Activated T-helper 1 cell treated with Interleukin-2 at 50 U/mL for 16 hours (primary cell): ENCODE data around the gene PPP1R14C.
"Not testable (repeated sequence)": the region's sequence is repeated elsewhere in the genome, so short reads cannot be mapped to it uniquely, and the experiment has no call there.

Experiments used
- DNase-seq: peaks from one replicate; pipeline ENCODE4 v3.0.0-alpha.2; 2020; ENCODE audit warnings: low read depth

Gene PPP1R14C

DNA sequence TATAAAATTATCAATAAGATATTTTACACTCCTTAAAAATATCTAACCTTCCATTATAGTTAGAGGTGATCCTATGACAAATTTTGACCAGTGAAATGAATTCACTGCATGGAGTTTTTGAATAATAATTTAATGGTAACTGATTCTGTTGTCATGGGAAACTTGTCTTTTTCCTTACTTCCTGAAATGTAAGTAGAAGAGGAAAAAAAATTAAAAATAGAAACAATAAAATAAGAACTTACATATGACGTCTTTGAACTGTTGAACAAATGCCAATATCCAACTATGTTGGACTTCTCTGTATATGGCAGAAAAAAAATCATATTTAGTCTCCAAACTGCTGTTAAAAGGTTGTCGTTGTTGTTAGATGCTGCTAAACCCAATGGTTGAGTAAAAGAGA lies 26.3 kb downstream of the PPP1R14C start:
- no peak for DNase-seq

- DNase-seq: no peak
These were observed 26.8 kb downstream of the PPP1R14C start for GRCh38 chr6:150169609-150170008.

DNA sequence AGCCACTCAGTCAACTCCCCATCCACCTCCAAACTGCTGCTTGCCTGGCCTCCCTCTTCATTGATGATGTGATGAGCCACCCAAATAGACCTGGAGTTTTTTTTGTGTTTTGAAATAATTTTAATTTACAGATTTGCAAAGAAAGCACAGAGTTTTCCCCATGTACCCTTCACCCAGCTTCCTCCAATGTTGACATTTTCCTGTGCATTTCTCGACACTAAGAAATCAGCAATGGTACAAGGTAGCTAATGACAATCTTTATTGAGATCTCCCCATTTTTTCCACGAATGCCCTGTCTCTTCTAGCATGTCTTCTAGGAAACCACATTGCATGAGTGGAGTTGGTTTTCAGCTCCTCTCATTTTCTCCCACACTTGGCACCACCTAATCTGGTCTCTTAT lies 30.1 kb downstream of the PPP1R14C start:
- no peak for DNase-seq

DNA sequence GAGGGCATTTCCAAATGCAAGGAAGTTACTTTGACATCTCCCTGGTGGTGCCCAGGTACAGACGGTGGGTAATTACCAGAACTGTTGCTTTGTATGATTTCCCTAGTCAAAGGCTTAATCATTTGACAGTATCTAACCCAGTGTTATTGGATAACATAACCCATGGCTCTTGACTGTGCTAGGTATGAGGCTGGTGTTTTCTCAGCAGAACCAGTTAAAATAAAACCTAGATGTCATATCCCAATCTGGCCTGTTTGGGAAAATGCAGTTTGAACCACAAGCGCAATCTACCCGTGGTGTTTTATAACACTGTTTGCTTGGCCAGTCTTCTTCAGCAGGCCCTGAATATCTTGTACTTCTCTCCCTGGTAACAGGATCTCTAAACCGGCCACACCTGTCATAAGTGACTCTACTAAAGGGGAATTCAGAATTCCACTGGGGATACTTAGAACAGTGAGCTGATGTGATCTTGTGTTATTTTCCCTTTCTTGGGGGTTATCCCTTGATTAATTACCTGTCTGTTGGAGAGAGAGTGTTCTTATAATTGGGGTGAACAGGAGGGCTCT lies 32.8 kb downstream of the PPP1R14C start:
- no peak for DNase-seq

DNA sequence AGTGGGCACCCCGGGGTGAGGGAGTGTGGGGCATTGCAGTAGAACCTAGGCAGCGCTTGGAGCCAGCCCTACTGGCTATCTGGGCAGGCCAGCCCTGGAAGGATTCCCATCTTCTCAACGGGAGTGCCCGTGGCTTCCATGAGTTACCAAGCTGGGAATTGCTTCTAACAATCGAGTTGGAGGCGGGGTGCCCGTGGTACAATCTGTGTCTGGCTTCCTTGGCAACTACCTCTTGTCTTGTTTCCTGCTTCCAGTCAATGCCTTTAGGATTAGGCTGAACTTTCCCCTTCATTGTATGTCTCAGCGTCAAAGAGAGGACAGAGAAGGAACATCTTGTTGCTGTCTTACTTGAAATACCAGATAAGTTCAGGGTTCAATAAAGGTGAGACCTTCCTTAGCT lies 33.3 kb downstream of the PPP1R14C start:
- no peak for DNase-seq

GRCh38 chr6:150176659-150177058 lies 33.8 kb downstream of the PPP1R14C start:
- DNase-seq: no peak

DNA sequence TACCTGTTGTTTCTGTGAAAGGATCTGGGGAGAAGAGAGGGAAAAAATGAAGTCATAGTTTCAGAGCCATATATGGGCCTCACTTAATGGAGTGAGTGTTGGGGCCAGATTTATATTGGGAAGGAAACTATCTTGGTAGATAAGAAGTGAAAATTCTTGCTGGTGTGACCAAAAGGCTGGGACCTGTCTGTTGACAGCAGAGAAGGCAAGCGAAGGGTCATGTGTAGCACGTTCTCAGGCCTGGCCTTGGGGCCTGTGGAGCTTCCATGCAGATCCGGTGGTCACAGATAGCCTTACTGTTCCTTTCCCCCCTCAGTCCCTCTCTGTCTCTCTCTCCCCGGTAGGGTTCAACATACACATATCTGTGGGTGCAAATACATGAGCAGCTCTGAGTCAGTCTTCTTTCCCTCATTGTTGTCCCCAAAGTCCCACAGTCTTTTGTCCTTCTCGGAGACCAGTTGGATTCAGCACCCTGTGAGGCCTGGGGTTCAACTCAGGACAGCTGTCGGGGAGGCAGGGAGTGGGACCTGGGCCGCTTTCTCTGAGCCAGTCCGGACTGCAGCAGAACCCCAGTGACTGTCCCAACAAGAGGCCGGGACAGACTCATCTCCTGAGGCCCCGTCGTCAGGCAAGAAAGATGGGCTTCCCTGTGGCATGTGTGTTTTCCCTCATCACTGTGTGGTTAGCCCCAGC lies 34.6 kb downstream of the PPP1R14C start:
- no peak for DNase-seq

- DNase-seq: no peak
These were observed 35.2 kb downstream of the PPP1R14C start for GRCh38 chr6:150177952-150178520.

DNA sequence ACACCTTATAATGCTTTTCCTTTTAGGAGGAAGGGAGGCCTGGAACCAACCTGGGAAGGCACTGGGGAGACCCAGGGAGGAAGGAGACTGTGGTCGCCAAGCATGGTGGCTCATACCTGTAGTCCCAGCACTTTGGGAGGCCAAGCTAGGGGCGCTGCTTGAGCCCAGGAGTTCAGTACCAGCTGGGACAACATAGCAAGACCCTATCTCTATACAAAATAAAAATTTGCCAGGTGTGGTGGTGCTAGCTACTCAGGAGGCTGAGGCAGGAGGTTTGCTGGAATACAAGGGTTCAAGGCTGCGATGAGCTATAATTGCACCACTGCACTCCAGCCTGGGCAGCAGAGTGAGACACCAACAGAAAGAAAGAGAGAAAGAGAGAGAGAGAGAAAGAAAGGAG lies 36.2 kb downstream of the PPP1R14C start:
- no peak for DNase-seq

- DNase-seq: not testable (repeated sequence)
These were observed 37.1 kb downstream of the PPP1R14C start for GRCh38 chr6:150179907-150180424.

DNA sequence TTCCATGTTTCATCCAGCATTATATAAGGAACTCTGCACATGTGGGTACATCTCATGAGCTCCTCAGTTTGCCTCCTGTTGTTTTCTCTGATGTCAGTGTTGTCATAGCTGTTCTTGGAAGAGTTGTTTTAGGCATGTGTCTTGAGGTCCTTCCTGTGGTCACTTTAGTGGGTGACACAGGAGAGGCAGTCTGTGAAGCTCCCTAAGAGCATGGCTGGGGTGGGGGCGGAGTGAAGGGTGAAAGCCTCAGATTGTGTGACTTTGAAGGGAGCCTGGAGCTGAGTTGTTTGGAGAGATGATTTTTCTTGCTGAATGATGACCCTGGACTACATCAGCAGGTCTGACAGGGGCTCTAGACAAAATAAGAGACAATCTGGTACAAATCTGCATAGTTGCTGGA lies 37.7 kb downstream of the PPP1R14C start:
- no peak for DNase-seq

GRCh38 chr6:150182460-150183078 lies 39.7 kb downstream of the PPP1R14C start:
- DNase-seq: no peak

DNA sequence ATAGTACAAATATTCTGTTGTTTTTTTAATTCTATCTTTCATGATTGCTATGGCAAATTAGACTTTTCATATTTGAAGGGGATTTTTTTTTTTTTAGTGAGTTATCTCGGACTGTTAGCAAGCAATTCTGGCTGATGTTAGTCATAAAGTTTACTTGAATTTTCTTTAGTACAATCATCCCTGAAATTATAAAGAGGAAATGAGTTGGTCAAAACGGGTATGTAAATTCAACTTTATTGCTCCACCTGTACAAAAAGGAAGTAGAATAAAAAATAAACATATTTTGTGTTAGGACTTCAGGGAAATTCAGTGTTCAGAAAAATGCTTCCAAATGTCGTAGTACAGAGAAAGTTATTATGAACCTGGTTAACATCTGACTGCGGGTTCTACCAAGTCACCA lies 40.3 kb downstream of the PPP1R14C start:
- DNase-seq: no peak

GRCh38 chr6:150183966-150184365 lies 41.1 kb downstream of the PPP1R14C start:
- DNase-seq: no peak

GRCh38 chr6:150184850-150185731 lies 42.2 kb downstream of the PPP1R14C start:
- no peak for DNase-seq

- no peak for DNase-seq
These were observed 42.9 kb downstream of the PPP1R14C start for GRCh38 chr6:150185732-150186117.

- DNase-seq: no peak
These were observed 43.5 kb downstream of the PPP1R14C start for GRCh38 chr6:150186129-150186898.

- DNase-seq: not testable (repeated sequence)
These were observed 44.6 kb downstream of the PPP1R14C start for GRCh38 chr6:150187433-150187832.

DNA sequence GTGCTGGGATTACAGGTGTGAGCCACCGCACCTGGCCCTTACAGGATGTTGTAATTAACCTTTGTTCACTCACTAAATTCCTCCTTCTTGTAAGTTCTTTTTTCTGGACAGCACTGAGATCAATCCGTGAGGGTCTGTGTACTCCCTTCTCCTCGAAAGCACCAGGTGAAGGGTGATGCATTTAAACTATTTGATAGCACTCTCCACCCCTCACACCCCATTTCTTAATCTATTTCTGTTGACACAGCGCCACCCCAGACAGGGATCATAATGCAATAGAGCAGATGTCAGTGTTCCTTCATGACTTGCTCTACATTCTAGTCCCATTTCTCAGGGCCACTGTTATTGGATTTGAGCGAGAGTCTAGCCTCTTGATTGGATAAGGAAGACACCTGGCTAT lies 46.3 kb downstream of the PPP1R14C start:
- DNase-seq: no peak

DNA sequence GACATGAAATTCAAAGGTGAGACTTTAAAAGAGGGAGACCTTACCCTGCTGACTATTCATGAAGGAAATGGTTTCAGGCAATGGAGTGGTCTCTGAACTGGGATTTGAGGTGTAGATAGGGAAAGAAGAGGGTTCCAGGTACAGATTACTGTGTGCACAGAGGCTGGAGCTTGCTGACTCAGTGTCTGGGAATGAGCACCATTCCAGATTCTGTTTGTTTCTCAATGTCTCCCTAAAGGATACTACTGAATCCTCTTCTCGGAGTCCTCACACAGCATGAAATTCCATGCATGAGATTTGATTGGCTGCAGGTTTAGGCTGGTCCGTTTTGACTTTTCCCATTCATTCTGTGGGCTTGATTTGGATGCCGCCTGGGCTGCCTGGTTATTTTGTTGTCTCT lies 49.0 kb downstream of the PPP1R14C start:
- DNase-seq: no peak

GRCh38 chr6:150194195-150194594 lies 51.4 kb downstream of the PPP1R14C start:
- no peak for DNase-seq
